Measurements from ENCODE around the gene POLE. TPM values are rescaled to one million over a fixed set of nuclear protein-coding genes. Genes with fewer than 3 reads are reported as not detected.

The POLE gene
- total RNA-seq, 1 donor from 2014 or later, result 72.5 TPM

DNA sequence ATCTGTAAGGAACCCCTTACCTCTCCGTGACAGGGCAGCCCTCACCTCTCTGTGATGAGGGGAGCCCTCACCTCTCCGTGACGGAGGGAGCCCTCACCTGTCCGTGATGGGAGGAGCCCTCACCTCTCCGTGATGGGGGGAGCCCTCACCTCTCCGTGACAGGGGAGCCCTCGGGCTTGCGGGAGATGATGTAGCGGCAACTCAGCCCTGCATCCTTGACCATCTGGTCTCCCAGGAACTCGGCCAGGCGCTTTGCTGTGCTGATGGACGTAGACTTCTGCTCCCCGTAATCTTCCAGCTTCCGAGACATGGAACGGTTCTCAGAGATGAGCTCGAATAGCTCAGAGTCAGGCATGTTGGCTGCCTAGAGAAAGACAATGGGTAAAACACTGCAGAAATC lies 28.0 kb downstream of the POLE start:
- Mint-ChIP-seq H3K4me1 (ENCODE audit: unreplicated experiment) (no peaks in the 10 kb centered on the region), H3K9me3 (ENCODE audit: unreplicated experiment) (no peaks in the 10 kb centered on the region), H3K27ac (ENCODE audit: unreplicated experiment) (no peak overlapping the region), H3K4me3 (ENCODE audit: unreplicated experiment) (no peak overlapping the region), H3K36me3 (ENCODE audit: unreplicated experiment) (peaks cover 32% of the 10 kb centered on the region), H3K27me3 (ENCODE audit: unreplicated experiment) (no peaks in the 10 kb centered on the region)
- DNase-seq (ENCODE audit: extremely low spot score, unreplicated experiment), result no peak
- TF ChIP-seq, protein P1, sequence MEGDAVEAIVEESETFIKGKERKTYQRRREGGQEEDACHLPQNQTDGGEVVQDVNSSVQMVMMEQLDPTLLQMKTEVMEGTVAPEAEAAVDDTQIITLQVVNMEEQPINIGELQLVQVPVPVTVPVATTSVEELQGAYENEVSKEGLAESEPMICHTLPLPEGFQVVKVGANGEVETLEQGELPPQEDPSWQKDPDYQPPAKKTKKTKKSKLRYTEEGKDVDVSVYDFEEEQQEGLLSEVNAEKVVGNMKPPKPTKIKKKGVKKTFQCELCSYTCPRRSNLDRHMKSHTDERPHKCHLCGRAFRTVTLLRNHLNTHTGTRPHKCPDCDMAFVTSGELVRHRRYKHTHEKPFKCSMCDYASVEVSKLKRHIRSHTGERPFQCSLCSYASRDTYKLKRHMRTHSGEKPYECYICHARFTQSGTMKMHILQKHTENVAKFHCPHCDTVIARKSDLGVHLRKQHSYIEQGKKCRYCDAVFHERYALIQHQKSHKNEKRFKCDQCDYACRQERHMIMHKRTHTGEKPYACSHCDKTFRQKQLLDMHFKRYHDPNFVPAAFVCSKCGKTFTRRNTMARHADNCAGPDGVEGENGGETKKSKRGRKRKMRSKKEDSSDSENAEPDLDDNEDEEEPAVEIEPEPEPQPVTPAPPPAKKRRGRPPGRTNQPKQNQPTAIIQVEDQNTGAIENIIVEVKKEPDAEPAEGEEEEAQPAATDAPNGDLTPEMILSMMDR (IDR thresholded peaks at IDR 0.05), result no peak

DNA sequence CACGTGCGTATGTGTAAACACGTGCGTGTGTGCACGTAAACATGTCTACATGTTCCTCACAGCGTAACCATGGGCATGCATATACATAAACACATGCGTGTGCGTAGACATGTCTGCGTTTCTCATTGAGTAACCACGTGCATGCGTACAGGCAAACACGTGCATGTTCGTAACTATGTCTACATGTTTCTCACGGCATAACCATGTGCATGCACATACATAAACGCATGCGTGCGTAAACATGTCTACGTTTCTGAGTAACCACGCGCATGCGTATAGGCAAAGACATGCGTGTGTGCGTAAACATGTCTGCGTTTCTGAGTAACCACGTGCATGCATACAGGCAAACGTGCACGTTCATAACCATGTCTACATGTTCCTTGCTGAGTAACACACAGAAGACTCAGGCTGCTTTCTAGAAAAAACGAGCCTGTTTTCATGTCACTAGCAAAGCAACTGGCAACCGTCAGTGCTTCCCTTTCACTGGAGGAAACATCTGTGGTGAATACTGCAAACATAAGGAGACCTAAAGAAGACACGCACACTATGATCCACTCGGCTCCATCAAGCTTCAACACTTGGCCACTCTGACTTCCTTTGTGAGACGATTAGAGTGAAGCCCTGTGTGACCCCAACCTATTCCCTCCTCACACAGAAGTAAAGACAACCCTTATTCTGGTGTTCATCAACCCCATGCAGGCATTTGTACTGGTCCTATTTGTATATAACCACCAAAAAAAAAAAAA lies 28.8 kb downstream of the POLE start:
- H3K9me3 Mint-ChIP-seq (ENCODE audit: unreplicated experiment), result no peaks in the 10 kb centered on the region
- no peak overlapping the region for H3K27ac Mint-ChIP-seq (ENCODE audit: unreplicated experiment)
- DNase-seq (ENCODE audit: extremely low spot score, unreplicated experiment), result no peak
- peaks cover 37% of the 10 kb centered on the region for H3K36me3 Mint-ChIP-seq (ENCODE audit: unreplicated experiment)
- H3K4me1 Mint-ChIP-seq (ENCODE audit: unreplicated experiment), result no peaks in the 10 kb centered on the region
- TF ChIP-seq, protein P1 (IDR thresholded peaks at IDR 0.05), result no peak
- no peak overlapping the region for H3K4me3 Mint-ChIP-seq (ENCODE audit: unreplicated experiment)
- no peaks in the 10 kb centered on the region for H3K27me3 Mint-ChIP-seq (ENCODE audit: unreplicated experiment)

DNA sequence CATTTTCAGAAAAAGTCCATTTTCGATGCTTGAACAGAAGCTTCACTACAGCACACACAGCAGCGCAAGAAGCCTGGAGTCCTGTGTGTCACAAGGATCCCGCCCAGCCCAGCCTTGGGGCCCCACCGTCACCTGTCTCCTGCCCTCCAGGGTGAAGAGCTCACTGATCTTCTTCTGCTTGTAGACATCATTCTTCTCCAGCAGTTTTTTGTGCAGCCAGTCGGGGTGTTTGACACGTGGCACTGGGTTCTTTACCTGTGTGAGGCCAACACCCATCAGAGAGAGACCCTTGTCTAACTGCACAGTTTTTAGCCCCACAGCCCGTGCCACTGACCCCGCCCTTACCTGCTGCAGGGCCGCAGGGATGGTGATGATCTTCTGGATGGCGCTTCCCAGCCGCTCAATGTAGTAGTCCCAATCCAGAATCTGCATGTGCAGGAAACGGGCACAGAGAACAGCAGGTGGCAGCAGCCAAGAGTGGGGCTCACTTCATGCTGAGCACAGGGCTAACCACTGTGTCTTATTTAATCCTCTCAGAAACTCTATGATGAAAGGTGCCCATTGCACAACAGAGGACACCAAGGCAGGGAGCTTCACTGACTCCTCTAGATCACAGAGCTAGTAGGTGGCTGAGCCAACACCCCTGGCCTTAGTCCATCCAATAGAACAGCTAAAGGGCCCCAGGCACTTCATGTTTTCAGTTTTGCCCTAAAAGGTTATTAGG lies 30.0 kb downstream of the POLE start:
- H3K27ac Mint-ChIP-seq (ENCODE audit: unreplicated experiment), result no peak overlapping the region
- TF ChIP-seq, protein P1 (IDR thresholded peaks at IDR 0.05), result no peak
- H3K27me3 Mint-ChIP-seq (ENCODE audit: unreplicated experiment), result no peaks in the 10 kb centered on the region
- H3K4me1 Mint-ChIP-seq (ENCODE audit: unreplicated experiment), result no peaks in the 10 kb centered on the region
- H3K36me3 Mint-ChIP-seq (ENCODE audit: unreplicated experiment), result peaks cover 43% of the 10 kb centered on the region
- DNase-seq (ENCODE audit: extremely low spot score, unreplicated experiment), result no peak
- H3K9me3 Mint-ChIP-seq (ENCODE audit: unreplicated experiment), result no peaks in the 10 kb centered on the region
- no peak overlapping the region for H3K4me3 Mint-ChIP-seq (ENCODE audit: unreplicated experiment)

DNA sequence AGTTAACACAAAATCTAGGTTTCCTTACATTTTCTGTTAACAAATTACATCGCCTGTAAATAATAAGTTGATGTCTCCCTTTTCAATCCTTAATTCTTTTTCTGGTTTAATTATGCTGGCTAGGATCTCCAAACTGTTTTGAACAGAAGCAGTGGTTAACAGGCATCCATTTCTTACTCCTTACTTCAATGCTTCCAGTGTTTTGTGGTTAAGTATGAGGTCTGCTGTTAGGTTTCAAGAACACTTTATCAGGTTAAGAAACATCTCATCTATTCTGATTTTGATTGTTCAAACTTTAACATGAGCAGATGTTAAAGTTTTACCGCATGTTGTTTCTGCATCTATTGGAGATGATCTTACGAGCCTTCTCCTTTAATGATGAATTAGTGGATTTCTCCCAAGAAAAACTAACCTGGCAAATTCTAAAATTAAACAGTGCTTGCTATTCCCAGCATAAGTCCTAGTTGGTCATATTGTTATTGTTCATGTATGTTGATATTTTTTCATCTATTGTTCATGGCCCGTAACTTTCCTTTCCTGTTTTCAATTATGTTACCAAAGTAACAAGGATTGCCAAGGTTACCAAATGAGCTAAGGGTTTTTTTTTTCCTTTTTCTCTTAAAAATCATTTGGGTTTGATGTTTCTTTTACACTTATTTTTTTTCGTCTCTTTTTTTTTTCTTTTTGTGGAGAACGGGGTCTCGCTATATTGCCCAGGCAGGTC lies 33.4 kb downstream of the POLE start:
- Mint-ChIP-seq H3K4me1 (ENCODE audit: unreplicated experiment) (no peaks in the 10 kb centered on the region), H3K36me3 (ENCODE audit: unreplicated experiment) (peaks cover 36% of the 10 kb centered on the region), H3K27me3 (ENCODE audit: unreplicated experiment) (no peaks in the 10 kb centered on the region), H3K4me3 (ENCODE audit: unreplicated experiment) (no peak overlapping the region), H3K9me3 (ENCODE audit: unreplicated experiment) (no peaks in the 10 kb centered on the region), H3K27ac (ENCODE audit: unreplicated experiment) (no peak overlapping the region)
- no peak for DNase-seq (ENCODE audit: extremely low spot score, unreplicated experiment)
- TF ChIP-seq, protein P1 (IDR thresholded peaks at IDR 0.05), result no peak

Measured in osteocyte (in vitro differentiated cells).